ENCODE results near the gene PITX2.
"Not testable (repeated sequence)": the region's sequence is repeated elsewhere in the genome, so short reads cannot be mapped to it uniquely, and the experiment has no call there.

PITX2 gene

DNA sequence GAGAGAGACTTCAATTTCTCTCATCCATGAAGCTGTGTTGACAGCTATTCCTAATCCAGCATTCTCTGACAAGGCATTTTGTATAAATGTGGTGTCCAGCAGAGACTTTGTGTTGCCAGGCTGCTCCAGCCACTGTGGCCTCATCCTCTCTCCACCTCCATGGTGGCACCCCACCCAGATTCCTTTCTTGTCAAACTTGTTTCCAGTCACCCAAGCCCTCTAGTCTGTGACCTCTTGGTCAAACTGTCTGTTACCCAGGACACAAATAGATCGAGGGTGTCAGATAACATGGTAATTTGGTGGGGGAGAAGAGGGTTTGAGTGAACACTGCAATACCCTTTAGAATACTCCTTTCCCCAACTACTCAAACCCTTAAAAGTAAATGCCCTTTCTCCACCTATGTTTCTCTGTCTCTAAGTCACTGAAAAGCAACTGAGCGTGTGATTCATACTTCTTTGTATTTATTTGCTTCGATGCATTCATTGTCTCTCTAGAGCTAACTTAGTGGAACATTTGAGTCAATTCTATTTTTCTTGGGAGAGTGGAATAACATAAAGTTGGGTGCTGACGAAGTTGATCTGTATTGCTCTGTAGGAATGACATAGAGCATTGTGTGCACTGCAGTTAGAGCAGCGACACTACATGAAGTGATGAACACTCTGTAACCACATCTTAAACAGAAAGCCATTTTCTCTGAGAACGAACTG, 13.7 kb downstream of the PITX2 start:
- no peak for DNase-seq

- DNase-seq, result no peak
Observed at GRCh38 chr4:110605077-110605476, 17.8 kb downstream of the PITX2 start.

GRCh38 chr4:110602061-110602460, 20.8 kb downstream of the PITX2 start:
- DNase-seq, result no peak

GRCh38 chr4:110597582-110597981, 25.3 kb downstream of the PITX2 start:
- DNase-seq, result no peak

GRCh38 chr4:110596431-110596830, 26.4 kb downstream of the PITX2 start:
- DNase-seq, result no peak

DNA sequence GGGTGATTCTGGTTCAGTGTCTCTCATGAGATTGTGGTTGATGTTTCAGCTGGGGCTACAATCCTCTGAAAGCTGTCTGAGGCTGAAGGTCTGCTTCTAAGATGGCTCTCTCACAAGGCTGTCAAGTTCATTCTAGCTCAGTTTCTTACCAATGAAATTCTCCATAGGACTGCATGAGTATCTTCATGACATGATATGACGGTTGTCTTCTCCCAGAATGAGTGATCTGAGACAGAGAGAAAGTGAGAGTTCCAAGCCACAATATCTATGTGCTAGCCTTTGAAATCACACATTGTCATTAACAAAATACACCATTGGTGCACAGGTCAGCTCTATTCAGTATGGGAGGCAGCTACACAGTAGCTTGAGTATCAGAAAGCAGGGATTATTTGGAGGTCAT, 27.3 kb downstream of the PITX2 start:
- DNase-seq, result no peak

GRCh38 chr4:110589297-110589696, 33.6 kb downstream of the PITX2 start:
- peak; percentile 5 for DNase-seq

GRCh38 chr4:110587666-110588285, 35.1 kb downstream of the PITX2 start:
- no peak for DNase-seq

DNA sequence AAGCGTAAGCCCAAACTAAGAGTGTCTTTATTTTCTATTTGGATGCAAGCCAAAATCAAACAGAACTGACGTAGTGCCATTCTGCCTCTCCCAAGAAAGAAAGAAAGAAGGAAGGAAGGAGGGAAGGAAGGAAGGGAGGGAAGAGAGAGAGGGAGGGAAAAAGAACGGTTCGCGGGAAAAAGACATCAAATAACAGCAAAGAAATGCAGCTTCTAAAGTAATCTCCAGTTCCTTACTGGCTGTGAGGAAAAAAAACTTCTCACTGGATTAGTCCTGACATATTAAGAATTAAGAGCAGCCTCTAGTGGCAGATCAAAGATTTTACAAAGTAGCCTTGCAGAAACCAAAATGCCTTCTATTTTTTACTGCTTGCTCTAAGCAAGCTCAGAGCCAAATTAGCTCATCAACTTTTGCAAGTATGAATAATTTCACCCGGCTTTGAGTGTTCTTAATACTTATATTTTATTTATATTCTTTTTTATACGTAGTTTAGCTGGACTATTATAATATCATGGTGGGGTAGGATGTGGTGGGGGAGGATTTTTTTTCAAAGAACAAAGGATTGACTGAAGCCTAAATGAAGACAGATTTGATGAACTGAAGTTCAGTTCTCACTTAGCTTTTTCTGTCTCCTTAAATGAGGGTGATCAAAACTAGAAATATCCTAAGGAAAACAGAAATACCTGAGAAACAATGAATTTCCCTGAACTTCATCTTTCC, 36.6 kb downstream of the PITX2 start:
- DNase-seq, result peak; percentile 1

DNA sequence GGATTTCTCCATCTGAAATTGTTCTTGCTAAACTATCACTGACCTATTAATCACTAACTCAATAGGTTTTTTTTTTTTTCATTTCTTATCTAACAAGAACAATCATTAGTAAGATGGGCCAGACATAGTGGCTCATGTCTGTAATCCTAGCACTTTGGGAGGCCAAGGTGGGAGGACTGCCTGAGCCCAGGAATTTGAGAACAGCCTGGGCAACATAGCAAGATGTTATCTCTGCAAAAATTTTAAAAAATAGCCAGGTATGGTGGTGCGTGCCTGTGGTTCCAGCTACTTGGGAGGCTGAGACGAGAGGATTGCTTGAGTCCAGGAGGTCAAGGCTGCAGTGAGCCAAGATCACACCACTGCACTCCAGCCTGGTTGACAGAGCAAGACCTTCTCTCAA, 46.2 kb downstream of the PITX2 start:
- DNase-seq, result not testable (repeated sequence)
